ENCODE data around the gene SARM1. TPM values are rescaled to one million over a fixed set of nuclear protein-coding genes. Genes with fewer than 3 reads are reported as not detected.

SARM1 gene
- total and polyA plus RNA-seq, 4 donors = 9.3 to 24.6 (median 9.8) TPM

DNA sequence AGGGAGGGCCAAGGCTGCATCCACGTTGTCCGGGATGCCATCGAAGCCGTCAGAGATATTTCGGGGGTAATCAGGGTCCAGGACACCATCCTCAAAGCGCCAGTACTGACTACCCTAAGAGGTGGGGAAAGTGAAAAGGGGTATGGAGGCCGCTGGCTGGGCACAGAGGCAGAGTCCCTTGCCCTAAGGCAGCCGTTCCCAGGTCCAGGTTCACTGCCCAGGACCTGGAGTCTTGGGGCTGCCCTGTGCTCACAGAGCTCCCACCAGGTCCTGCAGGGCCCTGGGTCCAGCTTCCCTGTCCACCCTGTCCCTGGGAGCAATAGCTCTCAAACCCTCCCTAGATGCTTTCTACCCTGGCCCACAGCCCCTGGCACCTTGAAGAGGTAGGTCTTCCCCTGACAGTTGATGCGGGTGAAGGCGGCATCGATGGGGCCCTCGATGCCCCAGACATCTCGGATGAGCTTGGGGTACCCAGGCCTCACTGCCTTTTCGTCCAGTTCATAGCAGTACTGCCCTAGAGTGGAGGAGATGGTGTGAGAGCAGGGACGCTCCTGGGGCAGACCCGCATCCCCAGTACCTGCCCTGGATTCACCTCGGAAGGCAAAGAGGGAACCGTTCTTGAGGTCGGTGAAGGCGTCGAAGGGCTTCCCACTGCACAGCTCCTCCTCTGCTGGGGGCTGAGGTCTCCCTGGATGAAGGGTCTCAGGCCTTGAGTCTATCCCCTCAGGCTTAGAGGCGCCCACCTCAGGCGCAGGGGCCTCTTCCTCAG lies 2.4 kb upstream of the SARM1 start:
- TF ChIP-seq, protein P1, sequence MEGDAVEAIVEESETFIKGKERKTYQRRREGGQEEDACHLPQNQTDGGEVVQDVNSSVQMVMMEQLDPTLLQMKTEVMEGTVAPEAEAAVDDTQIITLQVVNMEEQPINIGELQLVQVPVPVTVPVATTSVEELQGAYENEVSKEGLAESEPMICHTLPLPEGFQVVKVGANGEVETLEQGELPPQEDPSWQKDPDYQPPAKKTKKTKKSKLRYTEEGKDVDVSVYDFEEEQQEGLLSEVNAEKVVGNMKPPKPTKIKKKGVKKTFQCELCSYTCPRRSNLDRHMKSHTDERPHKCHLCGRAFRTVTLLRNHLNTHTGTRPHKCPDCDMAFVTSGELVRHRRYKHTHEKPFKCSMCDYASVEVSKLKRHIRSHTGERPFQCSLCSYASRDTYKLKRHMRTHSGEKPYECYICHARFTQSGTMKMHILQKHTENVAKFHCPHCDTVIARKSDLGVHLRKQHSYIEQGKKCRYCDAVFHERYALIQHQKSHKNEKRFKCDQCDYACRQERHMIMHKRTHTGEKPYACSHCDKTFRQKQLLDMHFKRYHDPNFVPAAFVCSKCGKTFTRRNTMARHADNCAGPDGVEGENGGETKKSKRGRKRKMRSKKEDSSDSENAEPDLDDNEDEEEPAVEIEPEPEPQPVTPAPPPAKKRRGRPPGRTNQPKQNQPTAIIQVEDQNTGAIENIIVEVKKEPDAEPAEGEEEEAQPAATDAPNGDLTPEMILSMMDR (IDR thresholded peaks at IDR 0.05; ENCODE audit: control extremely low read depth, extremely low read depth) = no peak
- peaks cover 0 to 21% (median 10%) of the 10 kb centered on the region in 5 donors for H3K4me1 ChIP-seq (ENCODE audit: control insufficient read depth in 5 of 5, insufficient read depth in 5 of 5, low read length in 5 of 5)

GRCh38 chr17:28369684-28370034 lies 1.8 kb upstream of the SARM1 start:
- Histone ChIP-seq H3K27ac (ENCODE audit: low read depth in 1 of 2, low read length in 1 of 2) (peak overlapping the region in 1 of 2 donors; percentile 12), H3K9ac (ENCODE audit: insufficient read depth in 1 of 2, low read length in 2 of 2) (no peak overlapping the region), H3K4me1 (ENCODE audit: control insufficient read depth in 5 of 5, insufficient read depth in 5 of 5, low read length in 5 of 5) (peaks cover 0 to 21% (median 10%) of the 10 kb centered on the region in 5 donors), H3K9me3 (ENCODE audit: control insufficient read depth in 4 of 4, insufficient read depth in 3 of 4, low read length in 3 of 4) (no peaks in the 10 kb centered on the region), H3K36me3 (ENCODE audit: control insufficient read depth in 4 of 4, insufficient read depth in 4 of 4, low read length in 4 of 4) (peaks cover 0 to 5% (median 0%) of the 10 kb centered on the region in 4 donors), H3K4me3 (no peak overlapping the region), H3K27me3 (ENCODE audit: control insufficient read depth in 3 of 3, insufficient read depth in 3 of 3, low read length in 2 of 3) (no peaks in the 10 kb centered on the region)
- ATAC-seq (ENCODE audit: insufficient read depth, low FRiP score) = no peak
- WGBS, 2 donors = 68 to 79% methylated on average over 10 of the region's 10 CpGs
- DNase-seq = no peak
- TF ChIP-seq, protein P1 (IDR thresholded peaks at IDR 0.05; ENCODE audit: control extremely low read depth, extremely low read depth) = no peak

More for the DNA sequence above, 2.4 kb upstream of the SARM1 start:
- H3K9me3 ChIP-seq (ENCODE audit: control insufficient read depth in 4 of 4, insufficient read depth in 3 of 4, low read length in 3 of 4) = no peaks in the 10 kb centered on the region
- DNase-seq (no peak), ATAC-seq (ENCODE audit: insufficient read depth, low FRiP score) (no peak)
- no peak overlapping the region for H3K27ac ChIP-seq (ENCODE audit: low read depth in 1 of 2, low read length in 1 of 2)
- no peak overlapping the region for H3K9ac ChIP-seq (ENCODE audit: insufficient read depth in 1 of 2, low read length in 2 of 2)
- no peak overlapping the region for H3K4me3 ChIP-seq
- no peaks in the 10 kb centered on the region for H3K27me3 ChIP-seq (ENCODE audit: control insufficient read depth in 3 of 3, insufficient read depth in 3 of 3, low read length in 2 of 3)
- H3K36me3 ChIP-seq (ENCODE audit: control insufficient read depth in 4 of 4, insufficient read depth in 4 of 4, low read length in 4 of 4) = peaks cover 0 to 9% (median 0%) of the 10 kb centered on the region in 4 donors
- WGBS, 2 donors = 93 to 94% methylated on average over 23 of the region's 23 CpGs

DNA sequence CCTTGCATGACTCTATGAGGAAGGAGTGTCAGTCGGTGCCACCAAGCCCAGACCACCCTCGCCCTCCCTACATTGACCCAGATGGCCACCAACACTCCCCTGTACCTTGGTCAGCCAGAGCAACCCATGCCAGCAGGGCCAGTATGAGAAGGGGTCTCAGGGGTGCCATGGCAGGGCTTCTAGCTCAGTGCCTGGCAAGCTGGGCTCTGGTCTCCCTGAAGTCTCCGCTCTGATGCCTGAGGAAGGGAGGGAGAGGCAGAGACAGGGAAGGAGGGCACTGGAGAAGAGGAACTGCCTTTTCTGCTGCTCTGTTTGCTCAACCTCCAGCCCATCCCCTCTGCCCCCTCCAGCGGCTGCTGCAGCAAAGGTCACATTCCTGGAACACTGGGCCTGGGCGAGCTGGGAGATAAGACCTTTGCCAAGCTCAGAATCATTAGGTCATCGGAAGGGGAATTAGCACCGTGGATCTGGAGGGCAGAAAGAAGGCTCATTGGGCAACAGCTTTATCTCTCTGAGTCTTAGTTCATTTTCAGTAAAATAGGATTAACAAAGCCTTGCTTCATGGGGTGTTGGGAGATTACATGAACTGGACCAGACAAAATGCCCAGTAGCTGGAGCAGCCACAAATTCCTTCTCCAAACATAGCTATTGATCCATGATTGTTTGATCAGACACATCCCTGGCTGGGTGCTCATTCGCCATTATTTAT lies 1.3 kb upstream of the SARM1 start, which contains the start of gene VTN:
Gene VTN (minus strand): TSS at position 273 of the 709 bp plus-strand sequence. CDS start 104 bp downstream, at position 169.
- Histone ChIP-seq H3K9me3 (ENCODE audit: control insufficient read depth in 4 of 4, insufficient read depth in 3 of 4, low read length in 3 of 4) (no peaks in the 10 kb centered on the region), H3K9ac (ENCODE audit: insufficient read depth in 1 of 2, low read length in 2 of 2) (peak within 1 kb of the TSS in 1 of 2 donors; percentile 47), H3K4me1 (ENCODE audit: control insufficient read depth in 5 of 5, insufficient read depth in 5 of 5, low read length in 5 of 5) (peaks cover 0 to 21% (median 10%) of the 10 kb centered on the region in 5 donors), H3K27ac (ENCODE audit: low read depth in 1 of 2, low read length in 1 of 2) (peak within 1 kb of the TSS; percentile 12 to 61), H3K27me3 (ENCODE audit: control insufficient read depth in 3 of 3, insufficient read depth in 3 of 3, low read length in 2 of 3) (no peaks in the 10 kb centered on the region), H3K36me3 (ENCODE audit: control insufficient read depth in 4 of 4, insufficient read depth in 4 of 4, low read length in 4 of 4) (no peaks in the 10 kb centered on the region), H3K4me3 (peak within 1 kb of the TSS; percentile 10)
- TF ChIP-seq, protein P1 (IDR thresholded peaks at IDR 0.05; ENCODE audit: control extremely low read depth, extremely low read depth) = no peak
- WGBS, 2 donors = 29 to 33% methylated on average over 8 of the region's 8 CpGs
- ATAC-seq (ENCODE audit: insufficient read depth, low FRiP score) (peak; percentile 30), DNase-seq (peak; percentile 14 to 35 (median 26))
